ENCODE results near the gene GPR3. TPM values are rescaled to one million over a fixed set of nuclear protein-coding genes. Genes with fewer than 3 reads are reported as not detected.
"Not testable (repeated sequence)": the region's sequence is repeated elsewhere in the genome, so short reads cannot be mapped to it uniquely, and the experiment has no call there.

Gene GPR3
- polyA plus RNA-seq, 1 experiment, result 1.3 TPM

DNA sequence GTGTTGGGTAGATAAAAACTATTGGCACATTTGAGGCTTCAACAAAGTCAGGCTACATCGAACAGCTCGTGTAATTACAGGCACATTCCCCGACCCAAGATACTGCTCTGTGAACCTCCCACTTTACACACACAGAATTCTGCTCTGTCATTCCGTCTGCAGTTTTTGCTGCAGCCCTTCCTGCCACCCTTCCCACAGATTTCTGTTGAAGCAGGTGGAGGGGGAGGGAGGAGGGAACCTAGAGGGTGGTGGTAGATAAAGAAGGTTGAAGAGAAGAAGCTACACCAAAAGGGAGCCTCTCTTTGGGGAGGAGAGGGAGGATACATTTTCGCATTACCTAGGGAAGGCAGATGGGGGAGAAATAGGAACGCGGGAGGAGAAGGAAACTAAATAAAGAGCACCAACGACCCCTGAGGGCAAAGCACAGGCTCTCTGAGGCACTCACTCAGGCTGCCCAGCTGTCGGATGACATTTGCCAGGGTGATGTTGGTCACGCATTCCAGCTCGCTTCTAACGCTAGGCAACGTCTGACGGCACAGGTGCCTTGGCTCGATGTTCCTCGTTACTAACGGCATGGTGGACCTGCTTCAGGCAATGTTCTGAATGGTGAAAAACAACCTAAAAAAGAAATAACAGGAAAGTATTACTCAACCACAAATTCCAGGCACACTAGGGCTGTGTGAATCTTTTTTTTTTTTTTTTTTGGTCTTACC, 36.0 kb downstream of the GPR3 start:
- Histone ChIP-seq H3K27me3 (ENCODE audit: control insufficient read depth, insufficient read depth, low read length) (no peaks in the 10 kb centered on the region), H3K4me3 (ENCODE audit: low read depth, low read length) (no peak overlapping the region), H3K9me3 (ENCODE audit: control insufficient read depth, insufficient read depth, low read length) (no peaks in the 10 kb centered on the region), H3K27ac (ENCODE audit: low read depth, low read length) (peak overlapping the region; percentile 31)
- TF ChIP-seq, protein P1, sequence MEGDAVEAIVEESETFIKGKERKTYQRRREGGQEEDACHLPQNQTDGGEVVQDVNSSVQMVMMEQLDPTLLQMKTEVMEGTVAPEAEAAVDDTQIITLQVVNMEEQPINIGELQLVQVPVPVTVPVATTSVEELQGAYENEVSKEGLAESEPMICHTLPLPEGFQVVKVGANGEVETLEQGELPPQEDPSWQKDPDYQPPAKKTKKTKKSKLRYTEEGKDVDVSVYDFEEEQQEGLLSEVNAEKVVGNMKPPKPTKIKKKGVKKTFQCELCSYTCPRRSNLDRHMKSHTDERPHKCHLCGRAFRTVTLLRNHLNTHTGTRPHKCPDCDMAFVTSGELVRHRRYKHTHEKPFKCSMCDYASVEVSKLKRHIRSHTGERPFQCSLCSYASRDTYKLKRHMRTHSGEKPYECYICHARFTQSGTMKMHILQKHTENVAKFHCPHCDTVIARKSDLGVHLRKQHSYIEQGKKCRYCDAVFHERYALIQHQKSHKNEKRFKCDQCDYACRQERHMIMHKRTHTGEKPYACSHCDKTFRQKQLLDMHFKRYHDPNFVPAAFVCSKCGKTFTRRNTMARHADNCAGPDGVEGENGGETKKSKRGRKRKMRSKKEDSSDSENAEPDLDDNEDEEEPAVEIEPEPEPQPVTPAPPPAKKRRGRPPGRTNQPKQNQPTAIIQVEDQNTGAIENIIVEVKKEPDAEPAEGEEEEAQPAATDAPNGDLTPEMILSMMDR (IDR thresholded peaks at IDR 0.05; ENCODE audit: low read depth, low read length), result no peak
- CTCF ChIA-PET, result interaction anchor here (0.9 to 1.2 kb wide), 2 partner anchors 13 to 60 kb away, joined by 3 to 4 read pairs; no protein-coding TSS in a partner anchor
- no peak for DNase-seq (ENCODE audit: low read depth, low spot score)
- POLR2A ChIA-PET, result interaction anchor here (0.9 to 1.1 kb wide), 2 partner anchors 8 to 62 kb away, joined by 3 read pairs; partner anchors contain the start of gene WASF2

DNA sequence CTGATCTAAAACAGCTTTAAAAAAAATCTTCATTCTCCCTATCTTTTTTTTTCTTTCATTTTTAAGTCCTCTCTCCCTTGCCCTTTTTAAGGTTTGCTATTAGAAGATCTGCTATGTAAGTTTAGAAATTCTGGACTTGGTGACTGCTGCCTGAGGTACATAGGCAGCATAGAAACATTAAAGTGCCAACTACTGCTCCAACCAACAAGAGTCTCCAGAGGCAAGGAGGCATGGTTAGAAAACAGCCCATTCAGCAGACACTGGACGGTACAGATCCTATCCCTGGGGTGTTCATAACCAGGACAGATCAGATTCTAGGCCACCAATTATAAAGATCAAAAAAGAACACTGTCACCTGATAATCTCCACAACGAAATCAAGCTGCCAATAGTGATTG, 36.6 kb downstream of the GPR3 start:
- H3K4me3 ChIP-seq (ENCODE audit: low read depth, low read length), result no peak overlapping the region
- no peaks in the 10 kb centered on the region for H3K9me3 ChIP-seq (ENCODE audit: control insufficient read depth, insufficient read depth, low read length)
- no peak overlapping the region for H3K27ac ChIP-seq (ENCODE audit: low read depth, low read length)
- H3K27me3 ChIP-seq (ENCODE audit: control insufficient read depth, insufficient read depth, low read length), result no peaks in the 10 kb centered on the region
- DNase-seq (ENCODE audit: low read depth, low spot score), result no peak
- ChIA-PET POLR2A (interaction anchor here (1.1 kb wide), 1 partner anchor 61 kb away, joined by 3 read pairs; the partner anchor contains the start of gene WASF2), CTCF (interaction anchor here (1.1 to 1.3 kb wide), 2 partner anchors 13 to 177 kb away, joined by 3 to 6 read pairs; no protein-coding TSS in a partner anchor)
- TF ChIP-seq, protein P1 (IDR thresholded peaks at IDR 0.05; ENCODE audit: low read depth, low read length), result no peak

DNA sequence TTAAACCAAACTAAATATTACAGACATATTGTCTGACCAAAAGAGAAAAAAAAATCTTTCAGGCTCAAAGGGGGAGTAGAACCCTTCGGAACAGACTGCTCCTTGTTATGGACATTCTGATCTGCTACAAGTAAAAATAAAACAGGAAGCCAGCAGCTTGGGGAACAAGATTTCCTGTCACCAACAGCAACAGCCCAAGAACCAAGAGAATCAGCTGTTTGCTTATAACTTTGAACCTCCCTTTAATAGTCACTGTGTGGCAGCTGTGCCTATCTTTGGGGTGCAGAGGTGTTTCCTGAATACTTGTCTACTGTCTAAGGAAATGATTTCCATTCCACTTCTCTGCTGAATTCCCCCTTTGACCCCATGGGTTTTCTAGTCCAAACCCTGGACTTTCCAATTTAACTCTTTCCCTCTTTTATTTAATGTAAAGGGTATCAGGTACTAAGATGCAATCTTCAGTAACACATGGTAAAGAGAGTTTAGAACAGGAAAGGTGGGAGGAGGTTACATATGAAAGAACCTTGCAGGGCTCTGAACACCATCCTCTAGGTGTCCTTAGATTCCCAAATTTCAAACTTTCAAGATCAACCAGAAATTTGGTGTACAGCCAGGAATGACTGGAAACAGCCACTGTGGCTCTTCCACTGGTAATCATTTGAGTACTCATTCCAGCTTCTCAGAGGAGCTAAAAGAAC, 38.6 kb downstream of the GPR3 start:
- ChIA-PET POLR2A (interaction anchor here (0.6 kb wide), 1 partner anchor 531 kb away, joined by 3 read pairs; the partner anchor contains the start of gene GPATCH3), CTCF (interaction anchor here (0.5 to 1.0 kb wide), 3 partner anchors 74 to 205 kb away, joined by 3 to 5 read pairs (median 4); no protein-coding TSS in a partner anchor)
- TF ChIP-seq, protein P1 (IDR thresholded peaks at IDR 0.05; ENCODE audit: low read depth, low read length), result no peak
- DNase-seq (ENCODE audit: low read depth, low spot score), result no peak
- Histone ChIP-seq H3K9me3 (ENCODE audit: control insufficient read depth, insufficient read depth, low read length) (no peaks in the 10 kb centered on the region), H3K27ac (ENCODE audit: low read depth, low read length) (no peak overlapping the region), H3K4me3 (ENCODE audit: low read depth, low read length) (no peak overlapping the region), H3K27me3 (ENCODE audit: control insufficient read depth, insufficient read depth, low read length) (no peaks in the 10 kb centered on the region)

DNA sequence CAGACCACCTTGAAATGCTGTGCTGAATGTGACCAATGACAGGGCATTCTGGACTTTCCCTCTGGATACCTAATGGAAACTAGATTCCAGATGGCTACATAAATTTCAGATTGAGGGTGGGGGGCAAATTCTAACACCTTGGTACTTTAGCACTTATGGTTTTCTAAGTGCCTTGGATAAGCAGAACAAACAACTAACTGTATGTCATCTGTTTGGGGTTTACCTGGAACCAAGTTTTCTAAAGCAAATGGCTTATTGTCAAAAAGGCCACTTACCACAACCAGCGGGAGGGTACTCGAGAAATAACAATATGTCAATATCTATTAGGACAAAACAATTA, 39.1 kb downstream of the GPR3 start:
- POLR2A ChIA-PET, result no interaction called here
- CTCF ChIA-PET, result no interaction called here
- Histone ChIP-seq H3K27ac (ENCODE audit: low read depth, low read length) (no peak overlapping the region), H3K4me3 (ENCODE audit: low read depth, low read length) (no peak overlapping the region), H3K9me3 (ENCODE audit: control insufficient read depth, insufficient read depth, low read length) (no peaks in the 10 kb centered on the region), H3K27me3 (ENCODE audit: control insufficient read depth, insufficient read depth, low read length) (no peaks in the 10 kb centered on the region)
- TF ChIP-seq, protein P1 (IDR thresholded peaks at IDR 0.05; ENCODE audit: low read depth, low read length), result no peak
- DNase-seq (ENCODE audit: low read depth, low spot score), result no peak

DNA sequence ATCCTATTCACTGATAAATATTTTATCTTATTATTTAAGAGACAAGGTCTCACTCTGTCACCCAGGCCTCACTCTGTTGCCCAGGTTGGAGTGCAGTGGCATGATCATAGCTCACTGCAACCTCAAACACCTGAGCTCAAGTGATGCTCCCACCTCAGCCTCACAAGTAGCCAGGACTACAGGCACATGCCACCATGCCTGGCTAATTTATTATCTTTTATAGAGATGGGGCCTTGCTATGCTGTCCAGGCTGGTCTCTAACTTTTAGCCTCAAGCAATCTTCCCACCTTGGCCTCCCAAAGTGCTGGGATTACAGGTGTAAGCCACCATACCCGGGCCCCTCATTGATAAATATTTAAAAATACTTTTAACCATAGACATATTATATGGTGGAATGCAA, 40.3 kb downstream of the GPR3 start:
- POLR2A ChIA-PET, result interaction anchor here (0.6 to 0.7 kb wide), 2 partner anchors 9 to 279 kb away, joined by 5 read pairs; no protein-coding TSS in a partner anchor
- not testable (repeated sequence) for H3K4me3 ChIP-seq (ENCODE audit: low read depth, low read length); H3K27ac ChIP-seq (ENCODE audit: low read depth, low read length); H3K27me3 ChIP-seq (ENCODE audit: control insufficient read depth, insufficient read depth, low read length); DNase-seq (ENCODE audit: low read depth, low spot score); H3K9me3 ChIP-seq (ENCODE audit: control insufficient read depth, insufficient read depth, low read length)
- CTCF ChIA-PET, result interaction anchor here (1.6 kb wide), 2 partner anchors 9 to 66 kb away, joined by 3 to 7 read pairs; partner anchors contain the start of gene MAP3K6
